Measurements from ENCODE around the gene KRTAP4-7.
"Not testable (repeated sequence)": the region's sequence is repeated elsewhere in the genome, so short reads cannot be mapped to it uniquely, and the experiment has no call there.

Gene KRTAP4-7

GRCh38 chr17:41084100-41084856 is at the start of gene KRTAP4-7:
Gene KRTAP4-7 (plus strand): TSS chr17:41084150. CDS start chr17:41084207, 57 bp downstream.
- DNase-seq: not testable (repeated sequence)

- peak; percentile 28 for DNase-seq
Observed at GRCh38 chr17:41034346-41034935, 49.5 kb upstream of the KRTAP4-7 start, which contains the start of gene KRTAP1-3. Gene KRTAP1-3 (minus strand): TSS chr17:41034874. CDS start chr17:41034821, 53 bp downstream.

GRCh38 chr17:41037853-41038350 is 46.0 kb upstream of the KRTAP4-7 start:
- no peak for DNase-seq

GRCh38 chr17:41040783-41041571 is 43.0 kb upstream of the KRTAP4-7 start, which contains the start of gene KRTAP1-1:
Gene KRTAP1-1 (minus strand): TSS chr17:41041450. CDS start chr17:41041397, 53 bp downstream.
- peak; percentile 41 for DNase-seq

- no peak for DNase-seq
Observed at GRCh38 chr17:41042953-41043352, 41.0 kb upstream of the KRTAP4-7 start.

- DNase-seq: not testable (repeated sequence)
Observed at GRCh38 chr17:41046735-41047465, 37.0 kb upstream of the KRTAP4-7 start, which contains the start of gene KRTAP2-1. Gene KRTAP2-1 (minus strand): TSS chr17:41047316. CDS start chr17:41047267, 49 bp downstream.

- DNase-seq: no peak
Observed at GRCh38 chr17:41048441-41048840, 35.5 kb upstream of the KRTAP4-7 start.

GRCh38 chr17:41049110-41049509 is 34.8 kb upstream of the KRTAP4-7 start:
- peak; percentile 8 for DNase-seq

GRCh38 chr17:41052566-41052965 is 31.4 kb upstream of the KRTAP4-7 start:
- DNase-seq: no peak

- no peak for DNase-seq
Observed at GRCh38 chr17:41054025-41054424, 29.9 kb upstream of the KRTAP4-7 start.

- DNase-seq: not testable (repeated sequence)
Observed at GRCh38 chr17:41054556-41054955, 29.4 kb upstream of the KRTAP4-7 start.

- not testable (repeated sequence) for DNase-seq
Observed at GRCh38 chr17:41055130-41055529, 28.8 kb upstream of the KRTAP4-7 start, which contains the start of gene KRTAP2-2. Gene KRTAP2-2 (minus strand): TSS chr17:41055230. CDS start chr17:41055211, 19 bp downstream.

GRCh38 chr17:41057547-41057946 is 26.4 kb upstream of the KRTAP4-7 start:
- DNase-seq: no peak

- DNase-seq: no peak
Observed at GRCh38 chr17:41058741-41059140, 25.2 kb upstream of the KRTAP4-7 start.

- DNase-seq: peak; percentile 23
Observed at GRCh38 chr17:41059276-41060051, 24.5 kb upstream of the KRTAP4-7 start.

GRCh38 chr17:41060052-41060604 is 23.8 kb upstream of the KRTAP4-7 start, which contains the start of gene KRTAP2-3:
Gene KRTAP2-3 (minus strand): TSS chr17:41060114. CDS start chr17:41060050, 64 bp downstream.
- no peak for DNase-seq

- no peak for DNase-seq
Observed at GRCh38 chr17:41061964-41062363, 22.0 kb upstream of the KRTAP4-7 start.

GRCh38 chr17:41063449-41063848 is 20.5 kb upstream of the KRTAP4-7 start:
- DNase-seq: no peak

- DNase-seq: no peak
Observed at GRCh38 chr17:41064301-41064700, 19.6 kb upstream of the KRTAP4-7 start.

- DNase-seq: not testable (repeated sequence)
Observed at GRCh38 chr17:41065016-41065689, 18.8 kb upstream of the KRTAP4-7 start.

Data from DMS53 (cell line).